Ovary (tissue), 3 donors: Measurements from ENCODE around the gene ABCB7.

Experiments used
- CTCF ChIP-seq, 3 donors: fragments of 450-650 bp in 2 of 3; fragments of 200-600 bp in 1 of 3; IDR thresholded peaks; one replicate each; pipeline versions ENCODE4 v1.5.1 to v1.8.0; 2016 to 2022; ENCODE audit warnings: antibody characterized with exemption in 3 of 3, mild to moderate bottlenecking in 1 of 3
- EP300 ChIP-seq: sonication (generic); formaldehyde crosslinking; IDR thresholded peaks from one replicate; pipeline ENCODE4 v1.6.1; 2017; ENCODE audit warnings: antibody characterized with exemption
- POLR2A ChIP-seq: fragments of 450-650 bp; IDR thresholded peaks from one replicate; pipeline ENCODE4 v1.6.1; 2017; ENCODE audit warnings: antibody characterized with exemption, mild to moderate bottlenecking, moderate library complexity
- donor health status: DM: no; HTN: no; CAD: no.

- TF ChIP-seq CTCF (IDR thresholded peaks at IDR 0.05) (no peak), POLR2A (no peak), EP300 (no peak)
Measured at GRCh38 chrX:75074475-75074874, 81.6 kb downstream of the ABCB7 start.
